H7 (cell line): ENCODE measurements around the gene CIRBP. TPM values are rescaled to one million over a fixed set of nuclear protein-coding genes. Genes with fewer than 3 reads are reported as not detected.

Source experiments
- DNase-seq: peaks from one replicate; pipeline ENCODE4 v3.0.0; 2012
- H3K27me3 ChIP-seq: 2 replicates; pipeline ENCODE4 v1.6.0; 2011; ENCODE audit warnings: mild to moderate bottlenecking, low read length; ENCODE audit not compliant: control insufficient read depth, insufficient read depth
- H3K36me3 ChIP-seq: replicated peaks from 2 replicates; pipeline ENCODE4 v1.5.1; 2011; ENCODE audit warnings: low read length; ENCODE audit not compliant: control insufficient read depth, insufficient read depth
- H3K4me3 ChIP-seq: 2 replicates; pipeline ENCODE4 v1.5.1; 2011; ENCODE audit warnings: low read depth, mild to moderate bottlenecking, control low read depth, low read length, moderate library complexity; ENCODE audit not compliant: insufficient read depth
- total RNA-seq: library from RNA; depleted of rRNA; stranded (reverse); fragments of >200 nt; shearing (Covaris generic); gene quantifications from 2 replicates; pipeline ENCODE4 v1.2.3, GENCODE V29; 2014

CIRBP gene
- total RNA-seq, 1 experiment from 2014 or later: 221 TPM

GRCh38 chr19:1271528-1272422, 2.6 kb downstream of the CIRBP start:
- H3K36me3 ChIP-seq: peaks cover 32% of the 10 kb centered on the region
- no peak for DNase-seq
- peaks cover 3% of the 10 kb centered on the region for H3K27me3 ChIP-seq
- H3K4me3 ChIP-seq: no peak overlapping the region

- peaks cover 32% of the 10 kb centered on the region for H3K36me3 ChIP-seq
- no peaks in the 10 kb centered on the region; the same call in 1 of the 2 replicates for H3K27me3 ChIP-seq
- DNase-seq: no peak
- H3K4me3 ChIP-seq: no peak overlapping the region
These were observed 3.5 kb downstream of the CIRBP start for GRCh38 chr19:1272423-1273262.

- H3K27me3 ChIP-seq: no peaks in the 10 kb centered on the region
- DNase-seq: no peak
- H3K4me3 ChIP-seq: no peak overlapping the region
- peaks cover 32% of the 10 kb centered on the region for H3K36me3 ChIP-seq
These were observed 4.3 kb downstream of the CIRBP start for GRCh38 chr19:1273263-1274041.

- peaks cover 34% of the 10 kb centered on the region for H3K36me3 ChIP-seq
- DNase-seq: peak; percentile 71
- no peaks in the 10 kb centered on the region for H3K27me3 ChIP-seq
- peak overlapping the region; percentile 82 for H3K4me3 ChIP-seq
These were observed 5.1 kb downstream of the CIRBP start for GRCh38 chr19:1274081-1274851.

GRCh38 chr19:1274852-1275259, 5.7 kb downstream of the CIRBP start:
- Histone ChIP-seq H3K4me3 (peak overlapping the region; percentile 82), H3K27me3 (no peaks in the 10 kb centered on the region), H3K36me3 (peaks cover 34% of the 10 kb centered on the region)
- no peak for DNase-seq

GRCh38 chr19:1275260-1275975, 6.3 kb downstream of the CIRBP start, which contains the start of gene FAM174C:
Gene FAM174C, plus strand, starts transcription at chr19:1275530. Its CDS starts 20 bp downstream, at chr19:1275550.
- Histone ChIP-seq H3K36me3 (peaks cover 34% of the 10 kb centered on the region), H3K4me3 (peak within 1 kb of the TSS; percentile 82), H3K27me3 (no peaks in the 10 kb centered on the region)
- peak; percentile 100 for DNase-seq

- DNase-seq: no peak
- H3K36me3 ChIP-seq: peaks cover 27% of the 10 kb centered on the region
- peak overlapping the region; percentile 82 for H3K4me3 ChIP-seq
- H3K27me3 ChIP-seq: no peaks in the 10 kb centered on the region
These were observed 7.0 kb downstream of the CIRBP start for GRCh38 chr19:1275976-1276627.

- DNase-seq: no peak
- Histone ChIP-seq H3K4me3 (peak overlapping the region; percentile 82; the same call in 1 of the 2 replicates), H3K27me3 (no peaks in the 10 kb centered on the region), H3K36me3 (peaks cover 24% of the 10 kb centered on the region)
These were observed 7.5 kb downstream of the CIRBP start for GRCh38 chr19:1276628-1277022.

GRCh38 chr19:1277061-1277460, 7.9 kb downstream of the CIRBP start:
- no peak for DNase-seq
- Histone ChIP-seq H3K27me3 (no peaks in the 10 kb centered on the region), H3K4me3 (no peak overlapping the region), H3K36me3 (peaks cover 19% of the 10 kb centered on the region)

- peaks cover 12% of the 10 kb centered on the region for H3K36me3 ChIP-seq
- no peak for DNase-seq
- H3K27me3 ChIP-seq: no peaks in the 10 kb centered on the region
- H3K4me3 ChIP-seq: no peak overlapping the region
These were observed 8.9 kb downstream of the CIRBP start for GRCh38 chr19:1278074-1278473.

GRCh38 chr19:1278713-1279660, 9.9 kb downstream of the CIRBP start:
- DNase-seq: no peak
- Histone ChIP-seq H3K27me3 (no peaks in the 10 kb centered on the region), H3K36me3 (peaks cover 4% of the 10 kb centered on the region), H3K4me3 (no peak overlapping the region)
